ENCODE results near the gene NALCN.

NALCN gene

GRCh38 chr13:101397742-101398141, 18.6 kb downstream of the NALCN start:
- Mint-ChIP-seq H3K36me3 (ENCODE audit: low read depth) (no peaks in the 10 kb centered on the region), H3K27ac (no peak overlapping the region), H3K4me1 (ENCODE audit: low read depth) (no peaks in the 10 kb centered on the region), H3K4me3 (no peak overlapping the region), H3K9me3 (no peaks in the 10 kb centered on the region), H3K27me3 (peaks cover 4% of the 10 kb centered on the region)
- DNase-seq = no peak

GRCh38 chr13:101394605-101395004, 21.7 kb downstream of the NALCN start:
- Mint-ChIP-seq H3K4me3 (no peak overlapping the region), H3K9me3 (no peaks in the 10 kb centered on the region), H3K36me3 (ENCODE audit: low read depth) (no peaks in the 10 kb centered on the region), H3K27me3 (peaks cover 4% of the 10 kb centered on the region), H3K27ac (no peak overlapping the region), H3K4me1 (ENCODE audit: low read depth) (peaks cover 6% of the 10 kb centered on the region)
- no peak for DNase-seq

GRCh38 chr13:101393140-101393539, 23.2 kb downstream of the NALCN start:
- no peaks in the 10 kb centered on the region for H3K9me3 Mint-ChIP-seq
- H3K27me3 Mint-ChIP-seq = peaks cover 9% of the 10 kb centered on the region
- H3K36me3 Mint-ChIP-seq (ENCODE audit: low read depth) = no peaks in the 10 kb centered on the region
- no peak overlapping the region for H3K27ac Mint-ChIP-seq
- no peak overlapping the region for H3K4me3 Mint-ChIP-seq
- no peak for DNase-seq
- peaks cover 8% of the 10 kb centered on the region for H3K4me1 Mint-ChIP-seq (ENCODE audit: low read depth)

DNA sequence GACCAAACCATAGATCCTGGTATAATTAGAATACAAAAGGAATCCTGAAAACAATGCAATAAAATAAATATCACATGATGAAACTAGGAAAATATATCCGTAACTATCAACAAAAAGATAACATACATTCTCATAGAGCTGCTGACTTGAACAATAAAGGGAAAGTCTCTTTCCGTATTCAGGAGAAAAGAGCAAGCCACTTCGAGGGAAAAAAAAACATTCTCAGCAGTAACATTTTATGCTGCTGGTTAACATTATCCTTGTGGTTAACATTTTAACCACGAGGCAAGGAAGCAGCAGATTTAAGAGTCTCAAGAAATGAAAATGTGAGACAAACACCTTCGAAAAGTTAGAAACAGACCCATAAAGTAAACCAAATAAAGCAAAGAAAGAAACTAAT, 25.8 kb downstream of the NALCN start:
- H3K4me3 Mint-ChIP-seq = no peak overlapping the region
- H3K27ac Mint-ChIP-seq = no peak overlapping the region
- DNase-seq = no peak
- peaks cover 9% of the 10 kb centered on the region for H3K27me3 Mint-ChIP-seq
- no peaks in the 10 kb centered on the region for H3K36me3 Mint-ChIP-seq (ENCODE audit: low read depth)
- H3K4me1 Mint-ChIP-seq (ENCODE audit: low read depth) = peaks cover 8% of the 10 kb centered on the region
- no peaks in the 10 kb centered on the region for H3K9me3 Mint-ChIP-seq

GRCh38 chr13:101384929-101385328, 31.4 kb downstream of the NALCN start:
- no peak overlapping the region for H3K27ac Mint-ChIP-seq
- no peak for DNase-seq
- H3K9me3 Mint-ChIP-seq = no peaks in the 10 kb centered on the region

DNA sequence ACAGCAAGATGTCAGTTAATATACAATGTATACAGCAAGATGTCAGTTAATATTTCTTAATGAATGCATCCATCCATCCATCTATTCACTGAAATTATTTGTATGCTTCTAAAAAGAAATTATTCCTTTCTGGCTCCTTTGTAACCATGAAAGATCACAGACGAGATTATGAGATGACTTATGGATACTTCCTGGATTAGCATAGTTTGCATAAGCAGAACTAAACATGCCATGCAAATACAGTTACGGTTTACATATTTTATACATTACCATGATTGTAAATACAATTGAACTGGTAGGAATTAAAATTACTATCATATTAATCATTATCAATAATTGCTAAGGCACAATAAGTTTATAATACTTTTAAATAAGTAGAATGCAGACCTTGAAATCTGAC, 32.7 kb downstream of the NALCN start:
- no peaks in the 10 kb centered on the region for H3K36me3 Mint-ChIP-seq (ENCODE audit: low read depth)
- no peaks in the 10 kb centered on the region for H3K4me1 Mint-ChIP-seq (ENCODE audit: low read depth)

More at GRCh38 chr13:101384929-101385328, 31.4 kb downstream of the NALCN start:
- peaks cover 5% of the 10 kb centered on the region for H3K27me3 Mint-ChIP-seq
- H3K36me3 Mint-ChIP-seq (ENCODE audit: low read depth) = no peaks in the 10 kb centered on the region
- peaks cover 1% of the 10 kb centered on the region for H3K4me1 Mint-ChIP-seq (ENCODE audit: low read depth)
- no peak overlapping the region for H3K4me3 Mint-ChIP-seq

GRCh38 chr13:101382701-101383100, 33.6 kb downstream of the NALCN start:
- Mint-ChIP-seq H3K36me3 (ENCODE audit: low read depth) (no peaks in the 10 kb centered on the region), H3K4me3 (no peak overlapping the region), H3K27ac (no peak overlapping the region), H3K27me3 (no peaks in the 10 kb centered on the region), H3K9me3 (no peaks in the 10 kb centered on the region), H3K4me1 (ENCODE audit: low read depth) (no peaks in the 10 kb centered on the region)
- DNase-seq = no peak

More for the DNA sequence above, 32.7 kb downstream of the NALCN start:
- Mint-ChIP-seq H3K4me3 (no peak overlapping the region), H3K27me3 (no peaks in the 10 kb centered on the region), H3K9me3 (no peaks in the 10 kb centered on the region), H3K27ac (no peak overlapping the region)
- DNase-seq = no peak

GRCh38 chr13:101382086-101382485, 34.2 kb downstream of the NALCN start:
- Mint-ChIP-seq H3K4me3 (no peak overlapping the region), H3K9me3 (no peaks in the 10 kb centered on the region), H3K36me3 (ENCODE audit: low read depth) (no peaks in the 10 kb centered on the region), H3K27ac (no peak overlapping the region), H3K4me1 (ENCODE audit: low read depth) (no peaks in the 10 kb centered on the region), H3K27me3 (no peaks in the 10 kb centered on the region)
- no peak for DNase-seq

- Mint-ChIP-seq H3K36me3 (ENCODE audit: low read depth) (no peaks in the 10 kb centered on the region), H3K27me3 (peaks cover 4% of the 10 kb centered on the region), H3K27ac (no peak overlapping the region), H3K9me3 (peaks cover 13% of the 10 kb centered on the region), H3K4me1 (ENCODE audit: low read depth) (no peaks in the 10 kb centered on the region), H3K4me3 (no peak overlapping the region)
- no peak for DNase-seq
These were observed 55.8 kb downstream of the NALCN start for GRCh38 chr13:101360525-101360924.

DNA sequence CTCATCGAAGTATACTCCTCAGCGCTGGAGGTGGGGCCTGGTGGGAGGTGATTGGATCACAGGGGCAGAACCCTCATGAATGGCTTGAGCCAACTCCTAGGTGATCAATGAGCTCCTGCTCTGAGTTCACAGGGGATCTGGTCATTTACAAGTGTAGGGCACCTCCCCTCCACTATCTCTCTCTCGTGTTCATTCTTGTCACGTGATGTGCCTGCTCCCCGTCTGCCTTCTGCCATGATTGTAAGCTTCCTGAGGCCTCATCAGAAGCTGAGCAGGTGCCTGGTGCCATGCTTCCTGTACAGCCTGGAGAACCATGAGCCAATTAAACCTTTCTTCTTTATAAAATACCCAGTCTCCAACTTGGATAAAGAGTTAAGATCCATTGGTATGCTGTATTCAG, 61.4 kb downstream of the NALCN start:
- Mint-ChIP-seq H3K4me3 (no peak overlapping the region), H3K36me3 (ENCODE audit: low read depth) (no peaks in the 10 kb centered on the region), H3K27ac (no peak overlapping the region), H3K4me1 (ENCODE audit: low read depth) (no peaks in the 10 kb centered on the region), H3K27me3 (peaks cover 4% of the 10 kb centered on the region), H3K9me3 (peaks cover 13% of the 10 kb centered on the region)
- DNase-seq = no peak

DNA sequence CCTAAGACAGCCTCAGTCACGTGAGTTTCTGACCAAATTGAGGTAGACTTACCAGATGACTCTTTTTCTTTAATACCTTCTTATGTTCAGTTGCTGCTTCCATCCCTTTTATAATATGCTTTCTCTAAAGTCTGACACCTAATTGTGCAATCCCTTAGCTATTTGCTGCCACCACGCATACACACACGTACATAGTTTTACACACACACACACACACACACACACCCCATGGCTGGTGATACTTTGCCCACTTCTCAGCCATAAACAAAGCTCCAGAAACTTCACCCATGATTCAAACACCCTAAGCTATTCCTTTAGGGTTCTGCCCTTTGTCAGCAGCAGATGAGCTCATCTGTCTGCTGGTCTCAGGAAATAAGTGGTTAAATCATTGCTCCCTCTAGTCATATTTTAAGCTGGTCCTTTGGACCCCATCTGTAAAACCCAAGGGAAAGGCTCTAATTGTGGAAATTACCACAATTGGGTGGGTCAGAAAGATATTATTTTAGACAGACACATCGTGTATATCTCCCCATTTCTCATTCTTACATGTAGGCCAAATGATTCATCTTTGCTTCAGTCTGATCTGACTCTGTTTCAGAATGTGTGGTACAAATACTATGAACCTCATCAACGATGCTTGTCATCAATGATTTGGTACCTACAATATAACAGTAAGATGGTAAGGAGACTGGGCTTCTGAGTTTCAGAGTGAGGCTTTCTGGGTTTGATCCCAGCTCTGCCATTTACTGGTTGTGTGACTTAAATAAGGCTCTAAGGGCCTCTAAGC, 69.2 kb downstream of the NALCN start:
- no peaks in the 10 kb centered on the region for H3K4me1 Mint-ChIP-seq (ENCODE audit: low read depth)
- no peak overlapping the region for H3K27ac Mint-ChIP-seq
- no peaks in the 10 kb centered on the region for H3K27me3 Mint-ChIP-seq
- no peak overlapping the region for H3K4me3 Mint-ChIP-seq
- no peak for DNase-seq
- no peaks in the 10 kb centered on the region for H3K36me3 Mint-ChIP-seq (ENCODE audit: low read depth)
- no peaks in the 10 kb centered on the region for H3K9me3 Mint-ChIP-seq

- H3K27me3 Mint-ChIP-seq = no peaks in the 10 kb centered on the region
- DNase-seq = no peak
- no peak overlapping the region for H3K4me3 Mint-ChIP-seq
- H3K4me1 Mint-ChIP-seq (ENCODE audit: low read depth) = no peaks in the 10 kb centered on the region
- no peak overlapping the region for H3K27ac Mint-ChIP-seq
- no peaks in the 10 kb centered on the region for H3K36me3 Mint-ChIP-seq (ENCODE audit: low read depth)
- no peaks in the 10 kb centered on the region for H3K9me3 Mint-ChIP-seq
These were observed 70.1 kb downstream of the NALCN start for GRCh38 chr13:101346161-101346560.

DNA sequence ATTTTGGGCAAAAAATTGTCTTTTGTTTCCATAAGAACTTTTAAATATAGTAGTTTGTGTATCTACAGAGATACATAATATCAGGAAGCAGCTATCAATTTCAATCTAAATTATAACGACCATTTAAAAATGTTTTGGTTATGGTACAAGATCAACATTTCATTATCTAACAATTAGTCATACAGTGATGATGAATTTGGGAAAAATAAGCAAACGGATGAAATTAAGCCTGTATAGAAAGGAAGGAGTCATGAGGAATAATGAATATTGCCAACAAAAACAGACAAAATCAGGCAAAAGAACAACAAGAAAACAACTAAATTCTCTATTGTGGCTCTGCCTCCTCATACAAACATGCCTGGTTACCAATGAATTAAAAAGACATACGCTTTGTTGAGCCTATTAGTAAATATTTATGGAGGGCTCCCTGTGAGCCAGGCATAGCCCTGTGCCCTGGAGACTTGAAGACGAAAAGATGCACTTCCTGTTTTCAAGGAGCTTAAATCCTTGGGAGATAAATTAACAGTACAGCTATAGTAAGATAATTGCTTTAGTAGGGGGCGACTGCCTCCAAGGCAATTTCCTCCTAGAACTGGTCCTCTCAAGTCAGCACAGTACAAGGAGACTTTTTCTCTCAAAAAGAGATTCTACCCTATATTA, 73.0 kb downstream of the NALCN start:
- Mint-ChIP-seq H3K36me3 (ENCODE audit: low read depth) (no peaks in the 10 kb centered on the region), H3K9me3 (no peaks in the 10 kb centered on the region), H3K4me1 (ENCODE audit: low read depth) (no peaks in the 10 kb centered on the region), H3K4me3 (no peak overlapping the region), H3K27ac (no peak overlapping the region), H3K27me3 (peaks cover 3% of the 10 kb centered on the region)
- no peak for DNase-seq

DNA sequence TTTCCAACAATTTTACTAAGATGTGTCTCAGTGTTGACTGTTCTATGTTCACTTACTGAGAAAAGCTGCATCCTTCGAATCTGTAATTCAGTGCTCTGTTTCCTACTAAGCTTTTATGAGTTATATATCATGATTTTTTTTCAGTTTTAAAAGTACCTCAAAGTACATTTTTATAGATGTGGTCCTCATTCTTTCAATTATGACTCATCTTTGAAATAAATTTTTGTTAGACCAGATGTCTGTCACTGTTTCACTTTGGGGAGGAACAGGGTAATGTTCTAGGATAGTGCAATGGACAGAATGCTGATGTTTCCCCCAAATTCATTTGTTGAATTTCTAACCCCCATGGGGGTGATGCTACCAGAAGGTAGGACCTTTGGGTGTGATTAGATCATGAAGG, 74.8 kb downstream of the NALCN start:
- no peak for DNase-seq
- Mint-ChIP-seq H3K4me1 (ENCODE audit: low read depth) (no peaks in the 10 kb centered on the region), H3K36me3 (ENCODE audit: low read depth) (no peaks in the 10 kb centered on the region), H3K27ac (no peak overlapping the region), H3K9me3 (no peaks in the 10 kb centered on the region), H3K27me3 (peaks cover 3% of the 10 kb centered on the region), H3K4me3 (no peak overlapping the region)

- Mint-ChIP-seq H3K27me3 (peaks cover 3% of the 10 kb centered on the region), H3K4me3 (no peak overlapping the region), H3K9me3 (no peaks in the 10 kb centered on the region), H3K36me3 (ENCODE audit: low read depth) (no peaks in the 10 kb centered on the region), H3K4me1 (ENCODE audit: low read depth) (no peaks in the 10 kb centered on the region), H3K27ac (no peak overlapping the region)
- DNase-seq = no peak
These were observed 77.1 kb downstream of the NALCN start for GRCh38 chr13:101339202-101339601.
